GM18951 (cell line): ENCODE results near the gene PITRM1.

Source experiments
- POLR2A ChIP-seq: IDR thresholded peaks from 4 replicates; pipeline ENCODE4 v1.6.1; 2011; ENCODE audit warnings: mild to moderate bottlenecking; ENCODE audit not compliant: insufficient read length, insufficient read depth; ENCODE audit errors: extremely low read depth
- in situ Hi-C: fragments of 300-500 bp; cut with MboI; formaldehyde crosslinking; loops from one replicate; pipeline ENCODE4 v1.12.0; 2022; ENCODE audit warnings: low sequenced_read_pairs, mixed read lengths, inconsistent platforms; ENCODE audit not compliant: unreplicated experiment

PITRM1 gene

GRCh38 chr10:3122486-3123205 lies 49.9 kb downstream of the PITRM1 start:
- no peak for TF ChIP-seq POLR2A
- in situ Hi-C loops, result no loop called here

DNA sequence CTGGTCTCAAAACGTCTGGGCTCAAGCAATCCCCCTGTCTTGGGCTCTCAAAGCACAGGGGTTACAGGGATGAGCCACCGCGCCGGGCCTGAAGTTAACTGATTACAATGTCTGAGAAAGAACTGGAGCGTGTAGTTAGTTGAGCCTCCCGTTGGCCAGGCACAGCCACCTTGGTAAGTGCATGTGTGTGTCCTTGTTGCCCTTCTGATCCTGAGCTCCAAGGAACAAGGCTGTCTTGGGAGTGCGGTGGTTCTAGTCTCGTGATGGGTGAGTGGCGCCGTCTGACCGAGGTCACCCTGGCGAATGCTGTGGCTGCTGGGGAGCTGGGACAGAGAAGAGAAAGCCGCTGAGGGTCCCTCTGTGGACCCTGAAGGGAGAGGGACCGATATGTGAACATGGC lies 50.5 kb downstream of the PITRM1 start:
- TF ChIP-seq POLR2A, result no peak
- in situ Hi-C loops, result no loop called here

DNA sequence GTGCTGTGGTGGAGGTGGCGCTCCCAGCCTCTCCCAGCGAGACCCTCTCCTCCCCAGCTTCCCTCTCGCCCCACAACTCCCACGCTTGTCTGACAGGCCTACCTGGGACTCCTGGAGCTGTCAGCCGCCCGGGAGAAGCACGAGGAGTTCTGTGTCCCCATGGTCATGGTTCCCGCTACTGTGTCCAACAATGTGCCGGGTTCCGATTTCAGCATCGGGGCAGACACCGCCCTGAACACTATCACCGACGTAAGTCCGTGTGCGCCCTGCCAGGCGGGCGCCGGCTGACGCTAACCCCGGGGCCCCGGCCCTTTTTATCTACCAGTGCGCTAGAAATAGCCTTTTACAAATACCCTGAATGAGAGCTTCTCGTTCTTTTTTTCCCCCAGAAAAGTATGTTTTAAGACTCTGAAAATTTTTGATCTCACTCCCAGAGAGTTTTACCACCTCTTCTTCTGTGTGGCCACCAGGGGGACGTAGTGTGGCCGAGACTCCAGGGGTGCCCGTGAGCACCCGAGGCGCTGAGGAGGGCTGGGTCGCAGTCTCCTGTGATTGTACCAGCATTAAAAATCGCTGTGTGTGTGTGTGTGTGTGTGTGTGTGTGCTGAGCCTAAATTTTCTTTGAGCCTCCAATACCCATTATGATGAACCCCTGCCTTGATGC lies 52.7 kb downstream of the PITRM1 start:
- in situ Hi-C loops, result no loop called here
- TF ChIP-seq POLR2A, result no peak

DNA sequence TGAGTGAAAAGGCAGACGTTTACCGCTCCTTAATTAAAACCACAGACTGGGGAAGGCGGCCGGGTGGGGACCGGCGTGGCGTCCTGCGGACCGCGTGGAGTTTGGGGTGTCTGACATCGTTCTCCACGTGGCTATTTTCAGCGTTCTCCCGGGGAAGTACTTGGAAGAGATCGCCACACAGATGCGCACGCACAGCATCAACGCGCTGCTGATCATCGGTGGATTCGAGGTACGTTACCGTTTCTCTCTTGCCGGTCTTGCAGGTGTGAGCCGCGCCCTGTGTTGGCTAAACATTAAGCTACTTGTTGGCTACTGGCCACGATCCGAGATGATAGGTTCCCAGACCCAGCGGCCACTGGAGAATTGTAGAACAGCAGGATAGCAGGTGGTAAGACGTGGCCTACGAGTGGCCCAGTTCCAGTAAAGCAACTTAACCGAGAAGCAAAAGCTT lies 53.9 kb downstream of the PITRM1 start:
- TF ChIP-seq POLR2A, result no peak
- in situ Hi-C loops, result no loop called here

GRCh38 chr10:3117486-3117885 lies 55.1 kb downstream of the PITRM1 start:
- in situ Hi-C loops, result no loop called here
- TF ChIP-seq POLR2A, result no peak

DNA sequence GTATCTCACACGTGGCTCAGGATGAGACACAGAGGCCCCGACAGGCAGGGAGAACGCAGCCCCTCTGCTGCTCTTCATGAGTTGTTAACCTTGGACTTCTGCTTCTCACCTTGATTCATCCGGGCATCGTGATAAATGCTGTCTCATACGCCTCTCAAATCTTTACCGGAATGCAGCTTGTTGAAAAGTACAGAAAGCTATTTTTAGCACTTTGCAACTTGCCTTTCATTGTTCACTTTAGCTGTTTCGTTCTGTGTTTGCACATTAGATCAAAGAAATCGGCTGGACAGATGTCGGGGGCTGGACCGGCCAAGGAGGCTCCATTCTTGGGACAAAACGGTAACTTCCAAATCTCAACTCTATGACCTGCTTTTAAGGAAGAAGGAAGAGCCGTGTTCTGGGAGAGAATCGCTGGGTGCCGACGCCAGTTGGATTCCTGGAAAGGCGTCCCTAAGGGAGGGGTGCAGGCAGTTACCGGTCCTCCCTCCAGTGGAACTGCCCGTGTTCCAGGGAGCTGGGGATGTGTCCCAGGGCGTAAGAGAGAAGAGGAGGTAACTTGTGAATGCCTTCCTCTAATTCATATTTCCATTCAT lies 56.0 kb downstream of the PITRM1 start:
- TF ChIP-seq POLR2A, result no peak
- in situ Hi-C loops, result no loop called here

DNA sequence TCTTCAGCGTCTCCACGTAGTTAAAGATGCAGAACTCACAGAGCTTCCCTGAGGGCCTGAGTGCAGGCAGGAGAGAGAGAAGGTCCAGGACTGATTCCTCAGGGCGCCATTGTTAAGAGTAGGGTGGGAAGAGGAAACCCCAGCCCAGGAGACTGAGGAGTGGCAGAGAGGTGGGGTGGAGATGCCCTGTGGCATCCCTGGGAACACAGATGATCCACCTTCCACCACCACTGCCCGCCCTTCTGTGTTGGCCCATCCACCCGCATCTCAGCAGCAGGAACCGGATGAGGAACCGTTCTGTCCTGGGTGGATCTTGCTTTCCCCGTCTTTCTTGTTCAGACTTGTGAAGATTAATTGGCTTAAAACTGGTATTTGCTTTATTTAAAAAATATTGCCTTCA lies 56.9 kb downstream of the PITRM1 start:
- in situ Hi-C loops, result no loop called here
- no peak for TF ChIP-seq POLR2A

DNA sequence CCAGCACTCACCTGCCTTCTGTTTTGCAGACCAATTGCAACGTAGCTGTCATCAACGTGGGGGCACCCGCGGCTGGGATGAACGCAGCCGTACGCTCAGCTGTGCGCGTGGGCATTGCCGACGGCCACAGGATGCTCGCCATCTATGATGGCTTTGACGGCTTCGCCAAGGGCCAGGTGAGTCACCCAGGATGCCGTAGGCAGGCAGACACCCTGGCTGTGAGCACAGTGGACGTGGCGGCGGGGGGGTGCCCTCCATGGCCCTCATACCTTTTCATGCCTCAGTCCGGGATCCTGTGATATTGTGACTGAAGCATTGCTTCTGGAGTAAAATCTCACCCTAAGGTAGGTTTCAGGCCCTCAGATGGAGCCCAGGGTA lies 59.2 kb downstream of the PITRM1 start:
- TF ChIP-seq POLR2A, result no peak
- in situ Hi-C loops, result no loop called here

- in situ Hi-C loops, result no loop called here
- no peak for TF ChIP-seq POLR2A
Observed at GRCh38 chr10:3111621-3112163, 60.9 kb downstream of the PITRM1 start.

DNA sequence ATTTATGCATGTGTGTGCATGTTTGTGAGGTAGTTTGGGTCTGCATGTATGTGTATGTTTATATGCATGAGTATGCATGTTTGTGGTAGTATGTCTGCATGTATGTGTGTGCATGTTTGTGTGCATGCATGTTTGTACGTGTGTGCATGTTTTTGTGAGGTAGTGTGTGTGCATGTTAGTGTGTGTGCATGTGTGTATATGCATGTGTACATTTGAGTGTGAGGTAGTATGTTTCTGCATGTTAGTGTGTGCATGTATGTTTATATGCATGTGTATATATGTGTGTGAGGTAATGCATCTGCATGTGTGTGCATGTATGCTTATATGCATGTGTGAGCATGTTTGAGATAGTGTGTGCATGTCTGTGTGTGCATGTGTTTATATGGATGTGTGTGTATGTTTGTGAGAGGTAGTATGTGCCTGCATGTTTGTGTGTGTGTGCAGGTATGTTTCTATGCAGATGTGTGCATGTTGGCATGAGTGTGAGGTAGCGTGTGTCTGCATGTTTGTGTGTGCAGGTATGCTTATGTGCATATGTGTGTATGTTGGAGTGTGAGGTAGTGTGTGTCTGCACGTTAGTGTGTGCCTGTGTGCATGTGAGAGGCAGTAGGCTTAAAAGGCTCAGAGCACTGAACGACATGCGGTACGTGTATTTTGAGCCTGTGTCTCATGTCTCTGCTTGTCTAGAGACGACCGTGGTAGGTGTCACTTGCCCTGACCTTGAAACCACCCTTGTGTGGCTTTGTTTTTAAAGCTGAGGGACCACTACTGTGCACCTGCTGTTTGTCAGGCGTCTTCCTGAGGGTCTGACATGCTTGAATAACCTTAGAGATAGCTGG lies 61.6 kb downstream of the PITRM1 start:
- in situ Hi-C loops, result no loop called here
- TF ChIP-seq POLR2A, result no peak

- in situ Hi-C loops, result no loop called here
- TF ChIP-seq POLR2A, result no peak
Observed at GRCh38 chr10:3109633-3110032, 62.9 kb downstream of the PITRM1 start.

DNA sequence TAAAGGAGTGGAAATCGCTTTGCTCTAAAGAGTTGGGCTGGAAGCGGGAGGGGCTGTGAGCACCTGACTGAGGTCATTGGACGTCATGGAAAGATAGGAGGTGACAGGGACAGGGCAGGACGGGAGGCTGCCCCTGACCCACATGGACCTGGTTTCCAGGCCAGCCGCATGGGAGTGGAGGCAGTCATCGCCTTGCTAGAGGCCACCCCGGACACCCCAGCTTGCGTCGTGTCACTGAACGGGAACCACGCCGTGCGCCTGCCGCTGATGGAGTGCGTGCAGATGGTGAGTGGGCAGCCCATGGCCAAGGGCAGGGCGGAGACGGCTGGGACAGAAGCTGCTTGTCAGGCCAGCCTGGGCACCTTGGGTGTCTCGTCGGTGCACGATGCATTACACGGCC lies 63.4 kb downstream of the PITRM1 start:
- in situ Hi-C loops, result no loop called here
- TF ChIP-seq POLR2A, result no peak

GRCh38 chr10:3108575-3109105 lies 63.9 kb downstream of the PITRM1 start:
- in situ Hi-C loops, result no loop called here
- no peak for TF ChIP-seq POLR2A

DNA sequence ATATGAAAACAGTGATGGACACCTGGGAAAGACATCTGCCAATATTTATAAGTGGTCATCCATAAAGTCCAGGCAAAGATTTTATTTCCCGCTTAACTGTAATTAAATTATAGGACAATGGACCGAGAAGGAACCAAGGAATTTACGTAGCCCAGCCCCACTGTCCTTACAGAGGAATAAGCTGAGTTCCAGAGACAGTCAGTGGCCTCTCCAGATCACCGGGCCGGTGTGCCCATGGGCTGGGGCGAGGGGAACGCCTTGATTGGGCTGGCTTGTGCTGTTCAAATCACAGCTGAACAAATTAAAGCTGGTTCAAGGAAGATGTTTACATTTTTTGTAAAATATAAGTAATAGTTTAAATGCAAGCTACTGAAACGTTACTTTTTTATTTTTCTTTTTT lies 64.5 kb downstream of the PITRM1 start:
- in situ Hi-C loops, result no loop called here

More for the DNA sequence above, 64.5 kb downstream of the PITRM1 start:
- TF ChIP-seq POLR2A, result no peak
